Measurements from ENCODE around the gene LRRC32. TPM values are rescaled to one million over a fixed set of nuclear protein-coding genes. Genes with fewer than 3 reads are reported as not detected.
"Not testable (repeated sequence)": the region's sequence is repeated elsewhere in the genome, so short reads cannot be mapped to it uniquely, and the experiment has no call there.

LRRC32 gene
- total RNA-seq, 2 experiments from 2014 or later: 4.7 to 5.7 TPM

DNA sequence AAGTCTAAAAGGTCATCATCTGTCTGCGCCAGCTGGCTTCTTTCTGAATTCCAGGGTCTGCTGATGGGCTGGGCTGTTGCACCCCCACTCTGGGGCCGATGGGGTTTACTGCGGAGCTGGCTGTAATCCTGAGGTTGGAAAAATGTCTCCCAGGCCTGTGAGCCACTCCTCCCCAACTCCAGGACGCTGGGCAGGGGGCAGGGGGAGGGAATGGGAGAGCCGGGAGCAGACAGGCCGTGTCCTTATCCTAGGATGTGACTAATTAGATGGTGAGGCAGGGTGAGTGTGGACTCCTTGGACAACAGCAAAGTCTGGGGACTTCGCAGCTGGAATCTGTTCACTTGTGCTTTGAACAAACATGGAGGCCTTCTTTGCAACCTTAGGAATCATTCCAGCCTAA lies 48.7 kb downstream of the LRRC32 start:
- ATAC-seq (no peak), DNase-seq (no peak)
- ChIA-PET CTCF (no interaction called here), POLR2A (no interaction called here)
- Mint-ChIP-seq H3K27me3 (no peaks in the 10 kb centered on the region), H3K4me1 (peaks cover 2% of the 10 kb centered on the region), H3K9me3 (ENCODE audit: low read depth) (peaks cover 11% of the 10 kb centered on the region), H3K27ac (no peak overlapping the region), H3K4me3 (no peak overlapping the region), H3K36me3 (ENCODE audit: low read depth) (peaks cover 6% of the 10 kb centered on the region)
- intact Hi-C loops (cut with DNase I, micrococcal nuclease): no loop called here

DNA sequence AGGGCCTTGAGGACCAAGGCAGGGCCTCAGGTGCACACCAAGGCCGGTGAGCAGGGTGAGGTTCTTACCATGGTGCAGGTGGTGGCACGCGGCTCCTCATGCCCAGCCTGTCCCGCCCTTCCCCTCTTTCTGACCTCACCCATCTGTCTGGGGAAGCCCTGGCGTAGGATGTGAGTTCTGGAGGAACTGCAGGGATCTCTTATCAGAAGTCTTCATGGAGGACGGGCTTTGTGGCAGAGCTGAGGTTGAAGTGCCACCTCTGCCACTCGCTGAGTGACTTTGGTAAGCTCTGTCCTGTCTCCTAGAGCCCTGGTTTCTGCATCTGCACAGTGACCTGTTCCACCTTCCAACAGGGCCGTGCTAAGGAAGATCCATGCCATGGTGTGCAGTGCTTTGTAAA lies 49.1 kb downstream of the LRRC32 start:
- H3K27me3 Mint-ChIP-seq: no peaks in the 10 kb centered on the region
- ATAC-seq (no peak), DNase-seq (no peak)
- H3K9me3 Mint-ChIP-seq (ENCODE audit: low read depth): peaks cover 11% of the 10 kb centered on the region
- POLR2A ChIA-PET: no interaction called here
- intact Hi-C loops (cut with DNase I, micrococcal nuclease): no loop called here
- CTCF ChIA-PET: no interaction called here
- H3K36me3 Mint-ChIP-seq (ENCODE audit: low read depth): peaks cover 6% of the 10 kb centered on the region
- no peak overlapping the region for H3K27ac Mint-ChIP-seq
- H3K4me3 Mint-ChIP-seq: no peak overlapping the region
- H3K4me1 Mint-ChIP-seq: no peaks in the 10 kb centered on the region

DNA sequence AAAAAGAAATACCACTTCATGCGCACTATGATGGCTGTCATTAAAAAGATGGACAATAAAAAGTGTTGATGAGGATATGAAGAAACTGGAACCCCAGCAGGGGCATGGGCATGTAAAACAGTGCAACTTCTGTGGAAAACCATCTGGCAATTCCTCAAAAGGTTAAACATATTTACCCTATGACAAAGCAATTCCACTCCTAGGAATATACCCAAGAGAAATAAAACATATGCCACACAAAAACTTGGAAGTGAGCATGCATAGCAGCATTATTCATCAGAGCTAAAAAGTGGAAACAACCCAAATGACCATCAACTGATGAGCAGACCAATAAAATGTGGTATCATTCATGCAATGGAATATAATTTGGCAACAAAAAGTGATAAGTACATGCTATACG lies 50.1 kb downstream of the LRRC32 start:
- CTCF ChIA-PET: no interaction called here
- no peak overlapping the region for H3K27ac Mint-ChIP-seq
- peaks cover 9% of the 10 kb centered on the region for H3K9me3 Mint-ChIP-seq (ENCODE audit: low read depth)
- POLR2A ChIA-PET: no interaction called here
- H3K36me3 Mint-ChIP-seq (ENCODE audit: low read depth): peaks cover 1% of the 10 kb centered on the region
- H3K27me3 Mint-ChIP-seq: no peaks in the 10 kb centered on the region
- ATAC-seq: no peak
- no peak overlapping the region for H3K4me3 Mint-ChIP-seq
- intact Hi-C loops (cut with DNase I, micrococcal nuclease): no loop called here
- DNase-seq: no peak
- no peaks in the 10 kb centered on the region for H3K4me1 Mint-ChIP-seq

DNA sequence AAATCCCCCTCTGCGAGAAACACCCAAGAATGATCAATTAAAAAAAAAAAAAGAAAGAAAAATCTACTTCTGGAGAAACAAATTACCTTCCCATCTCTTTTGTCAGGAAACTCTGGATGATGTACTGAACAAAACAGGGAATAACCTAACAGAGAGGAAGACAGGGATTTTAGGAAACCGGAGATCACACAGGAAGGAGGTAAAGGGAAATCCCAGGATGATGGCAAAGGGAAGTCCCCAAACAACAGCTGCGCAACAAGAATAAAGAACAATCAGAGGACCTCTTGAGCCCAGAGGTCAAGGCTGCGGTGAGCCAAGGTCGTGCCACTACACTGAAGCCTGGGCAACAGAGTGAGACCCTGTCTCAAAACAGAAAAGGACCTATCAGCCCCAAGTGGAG lies 50.7 kb downstream of the LRRC32 start:
- H3K4me1 Mint-ChIP-seq; POLR2A ChIA-PET; intact Hi-C loops (cut with DNase I, micrococcal nuclease); H3K9me3 Mint-ChIP-seq (ENCODE audit: low read depth); ATAC-seq; H3K27ac Mint-ChIP-seq; H3K36me3 Mint-ChIP-seq (ENCODE audit: low read depth); DNase-seq; CTCF ChIA-PET; H3K4me3 Mint-ChIP-seq; H3K27me3 Mint-ChIP-seq: not testable (repeated sequence)

DNA sequence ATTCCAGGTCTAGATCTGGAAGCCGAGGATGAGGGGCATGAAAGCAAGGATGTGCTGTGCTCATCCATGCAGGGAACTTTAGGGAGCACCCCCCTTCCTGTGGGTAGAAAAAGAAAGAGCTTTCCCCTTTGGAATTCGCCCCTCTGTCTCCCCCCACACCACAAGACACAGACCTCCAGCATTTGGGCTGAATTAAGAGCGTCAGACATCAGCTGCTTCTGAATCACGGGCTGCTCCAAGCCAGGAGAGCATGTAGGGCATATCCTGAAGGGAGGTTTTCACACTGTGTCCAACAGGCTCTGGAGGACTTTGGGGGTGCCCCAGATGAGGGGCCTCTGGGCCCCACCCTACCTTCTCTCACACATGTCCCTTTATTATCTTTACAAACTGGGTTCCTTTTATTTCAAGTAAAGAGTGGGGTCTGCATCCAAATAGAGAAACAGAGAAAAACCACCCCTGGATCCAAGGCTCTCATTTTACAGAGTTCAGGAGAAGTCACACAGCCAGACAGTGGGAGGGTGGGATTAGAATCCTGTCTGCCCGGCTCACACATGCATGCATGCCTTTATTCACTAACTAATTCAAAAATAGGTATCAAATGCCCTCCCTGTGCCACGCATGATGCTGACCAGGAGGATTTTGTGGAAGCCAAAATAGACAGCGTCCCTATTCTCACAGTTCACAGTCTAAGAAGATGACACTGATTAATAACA lies 52.8 kb downstream of the LRRC32 start:
- intact Hi-C loops (cut with DNase I, micrococcal nuclease): no loop called here
- Mint-ChIP-seq H3K4me1 (no peaks in the 10 kb centered on the region), H3K4me3 (no peak overlapping the region), H3K9me3 (ENCODE audit: low read depth) (peaks cover 5% of the 10 kb centered on the region), H3K27me3 (no peaks in the 10 kb centered on the region), H3K36me3 (ENCODE audit: low read depth) (no peaks in the 10 kb centered on the region), H3K27ac (no peak overlapping the region)
- ChIA-PET POLR2A (no interaction called here), CTCF (no interaction called here)
- DNase-seq (no peak), ATAC-seq (no peak)

DNA sequence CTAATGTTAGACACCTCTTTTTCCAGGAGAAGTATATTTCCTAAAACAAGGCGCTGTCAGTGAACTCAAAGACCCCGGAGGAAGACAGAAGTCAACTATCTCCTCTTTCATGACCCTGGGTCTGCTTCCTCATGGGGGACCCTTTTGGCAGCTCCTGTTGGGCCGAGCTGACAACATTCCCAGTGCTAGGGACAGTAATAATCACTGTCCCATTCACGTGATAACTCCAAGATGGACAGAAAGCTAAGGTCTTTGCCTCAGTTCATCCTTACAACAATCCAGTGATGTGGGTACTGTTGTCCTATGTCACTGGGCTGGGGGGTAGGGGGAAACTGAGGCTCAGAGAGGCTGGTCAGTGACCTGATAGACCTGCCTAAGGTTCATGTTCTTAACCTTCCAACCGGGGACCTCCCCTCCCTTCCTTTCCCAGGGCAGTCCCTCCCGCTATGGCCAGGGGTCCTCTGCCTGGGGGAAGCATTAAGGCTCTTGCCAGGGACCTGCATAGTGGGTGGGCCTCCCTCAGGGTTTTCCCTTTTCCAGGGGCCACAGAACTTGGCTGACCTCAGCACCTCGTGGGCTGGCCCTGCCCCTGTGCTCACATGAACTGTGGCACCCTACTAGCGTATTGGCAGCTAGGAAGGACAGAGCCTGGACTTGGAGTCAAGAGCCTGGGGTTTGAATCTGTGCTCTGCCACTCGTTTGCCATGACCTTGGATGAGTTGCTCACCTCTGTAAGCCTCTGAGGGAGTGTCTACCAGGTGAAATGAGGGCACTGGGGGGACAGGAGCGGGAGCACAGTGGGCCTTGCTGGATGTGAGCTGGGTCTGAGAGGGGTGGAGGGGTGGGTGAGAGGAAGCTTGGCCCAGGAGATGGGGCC lies 53.6 kb downstream of the LRRC32 start:
- Mint-ChIP-seq H3K27me3 (no peaks in the 10 kb centered on the region), H3K9me3 (ENCODE audit: low read depth) (peaks cover 5% of the 10 kb centered on the region), H3K4me3 (no peak overlapping the region), H3K36me3 (ENCODE audit: low read depth) (no peaks in the 10 kb centered on the region), H3K27ac (no peak overlapping the region), H3K4me1 (no peaks in the 10 kb centered on the region)
- no peak for DNase-seq
- ChIA-PET CTCF (no interaction called here), POLR2A (no interaction called here)
- no peak for ATAC-seq
- intact Hi-C loops (cut with DNase I, micrococcal nuclease): no loop called here

DNA sequence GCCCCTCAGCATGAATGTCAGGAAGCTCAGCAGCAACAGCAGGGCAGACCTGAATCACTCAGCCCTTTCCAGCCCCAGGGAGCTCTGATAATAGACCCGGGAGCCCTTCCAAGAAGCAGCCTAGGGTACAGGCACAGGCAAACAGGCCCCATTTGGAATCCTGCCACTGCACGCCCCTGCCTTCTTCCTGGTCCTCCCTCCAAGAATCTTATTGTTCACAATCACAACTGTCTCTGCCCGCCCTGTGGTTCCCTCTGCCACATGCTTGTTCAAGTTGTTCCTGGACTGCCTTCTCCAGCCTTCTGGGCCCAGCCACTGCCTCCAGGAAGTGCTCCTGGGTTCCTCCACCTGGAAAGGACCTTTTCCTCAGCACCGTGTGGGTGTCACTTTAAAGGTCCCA lies 54.6 kb downstream of the LRRC32 start:
- peaks cover 5% of the 10 kb centered on the region for H3K9me3 Mint-ChIP-seq (ENCODE audit: low read depth)
- no peak for ATAC-seq
- ChIA-PET CTCF (no interaction called here), POLR2A (no interaction called here)
- DNase-seq: no peak
- intact Hi-C loops (cut with DNase I, micrococcal nuclease): no loop called here
- H3K36me3 Mint-ChIP-seq (ENCODE audit: low read depth): no peaks in the 10 kb centered on the region
- H3K4me1 Mint-ChIP-seq: no peaks in the 10 kb centered on the region
- no peak overlapping the region for H3K4me3 Mint-ChIP-seq
- no peak overlapping the region for H3K27ac Mint-ChIP-seq
- H3K27me3 Mint-ChIP-seq: no peaks in the 10 kb centered on the region

DNA sequence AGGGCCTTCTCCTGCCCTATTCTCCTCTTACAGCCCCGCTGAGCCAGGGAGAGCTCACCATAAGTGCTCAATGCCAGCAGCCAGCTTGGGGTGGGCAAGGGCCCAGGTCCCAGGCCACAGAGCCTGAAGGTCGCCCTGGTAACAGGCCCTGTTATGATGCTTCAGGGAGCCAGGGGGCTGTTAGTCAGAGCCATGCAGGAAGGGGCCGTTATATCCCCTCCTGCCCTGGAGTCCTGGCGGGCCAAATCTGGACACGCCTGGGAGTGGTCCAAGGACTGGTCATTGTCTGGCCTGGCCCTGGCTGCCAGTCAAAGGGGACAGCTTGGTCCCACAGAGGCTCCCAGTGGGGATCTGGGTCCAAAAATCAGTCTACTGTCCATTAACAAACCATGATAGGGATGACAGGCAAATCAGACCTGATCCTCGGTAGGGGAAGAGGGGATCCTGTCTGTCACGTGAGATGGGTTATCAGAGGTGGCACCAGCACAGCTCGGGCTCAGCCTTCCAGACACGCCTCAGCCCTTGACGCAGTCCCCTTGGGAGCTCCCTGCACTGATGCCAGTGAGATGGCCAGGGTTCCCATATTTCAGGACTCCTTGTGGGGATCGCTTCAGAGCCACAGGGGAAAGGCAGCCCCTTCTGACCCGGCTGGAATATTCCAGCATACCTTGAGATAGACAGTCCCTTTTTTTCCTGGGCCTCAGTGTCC lies 55.9 kb downstream of the LRRC32 start:
- DNase-seq (no peak), ATAC-seq (no peak)
- Mint-ChIP-seq H3K36me3 (ENCODE audit: low read depth) (no peaks in the 10 kb centered on the region), H3K27ac (no peak overlapping the region), H3K4me1 (no peaks in the 10 kb centered on the region), H3K27me3 (no peaks in the 10 kb centered on the region), H3K9me3 (ENCODE audit: low read depth) (peaks cover 5% of the 10 kb centered on the region), H3K4me3 (no peak overlapping the region)
- POLR2A ChIA-PET: no interaction called here
- CTCF ChIA-PET: interaction anchor here (0.6 kb wide), 1 partner anchor 83 kb away, joined by 4 read pairs; no protein-coding TSS in a partner anchor
- intact Hi-C loops (cut with DNase I, micrococcal nuclease): no loop called here

DNA sequence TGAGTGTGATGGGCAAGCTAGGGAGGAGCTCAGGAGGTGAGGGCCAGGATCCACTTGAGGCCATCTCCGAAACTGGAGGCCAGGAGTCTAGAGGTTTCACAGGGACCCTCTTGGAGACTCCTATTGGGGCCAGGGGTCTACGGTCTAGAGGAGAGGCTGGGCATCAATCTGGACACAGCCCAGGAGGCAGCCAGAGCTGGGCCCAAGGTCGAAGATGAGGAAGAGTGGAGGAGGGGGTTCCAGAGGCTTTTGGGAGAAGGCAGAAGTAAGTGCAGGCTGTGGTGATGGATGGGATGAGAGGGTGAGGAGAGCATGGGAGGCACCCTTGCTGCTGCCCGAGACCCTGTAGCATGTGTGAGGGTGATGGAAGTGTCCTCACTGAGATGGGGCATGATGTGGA lies 56.6 kb downstream of the LRRC32 start:
- ATAC-seq (no peak), DNase-seq (no peak)
- intact Hi-C loops (cut with DNase I, micrococcal nuclease): no loop called here
- H3K36me3 Mint-ChIP-seq (ENCODE audit: low read depth): no peaks in the 10 kb centered on the region
- H3K4me1 Mint-ChIP-seq: no peaks in the 10 kb centered on the region
- H3K9me3 Mint-ChIP-seq (ENCODE audit: low read depth): peaks cover 5% of the 10 kb centered on the region
- H3K27me3 Mint-ChIP-seq: no peaks in the 10 kb centered on the region
- POLR2A ChIA-PET: no interaction called here
- H3K27ac Mint-ChIP-seq: no peak overlapping the region
- no peak overlapping the region for H3K4me3 Mint-ChIP-seq
- CTCF ChIA-PET: interaction anchor here (0.6 to 0.8 kb wide), 2 partner anchors 14 to 82 kb away, joined by 3 to 4 read pairs; no protein-coding TSS in a partner anchor

DNA sequence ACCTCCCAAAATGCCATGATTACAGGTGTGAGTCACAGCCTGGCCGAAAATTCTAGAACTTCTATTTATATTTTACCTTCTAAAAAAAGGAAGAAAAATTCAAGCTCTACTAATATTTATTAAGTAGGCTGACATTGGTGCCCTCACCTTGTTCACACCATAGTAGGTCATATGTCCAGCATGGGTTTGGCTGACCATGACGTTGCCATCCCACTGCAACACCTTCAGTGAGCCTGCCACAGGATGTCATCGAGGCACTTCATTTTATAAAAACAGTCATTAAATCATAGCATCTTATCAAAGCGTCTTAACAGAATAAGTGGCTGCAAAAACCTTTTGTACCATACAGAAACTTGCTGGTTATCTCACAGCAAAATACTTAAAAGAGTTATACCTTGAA lies 58.3 kb downstream of the LRRC32 start:
- Mint-ChIP-seq H3K36me3 (ENCODE audit: low read depth) (no peaks in the 10 kb centered on the region), H3K4me3 (no peak overlapping the region), H3K27ac (no peak overlapping the region), H3K9me3 (ENCODE audit: low read depth) (no peaks in the 10 kb centered on the region), H3K4me1 (no peaks in the 10 kb centered on the region), H3K27me3 (no peaks in the 10 kb centered on the region)
- intact Hi-C loops (cut with DNase I, micrococcal nuclease): no loop called here
- CTCF ChIA-PET: interaction anchor here (0.9 to 1.3 kb wide), 2 partner anchors 13 to 61 kb away, joined by 3 to 4 read pairs; no protein-coding TSS in a partner anchor
- POLR2A ChIA-PET: no interaction called here
- ATAC-seq: no peak
- no peak for DNase-seq

DNA sequence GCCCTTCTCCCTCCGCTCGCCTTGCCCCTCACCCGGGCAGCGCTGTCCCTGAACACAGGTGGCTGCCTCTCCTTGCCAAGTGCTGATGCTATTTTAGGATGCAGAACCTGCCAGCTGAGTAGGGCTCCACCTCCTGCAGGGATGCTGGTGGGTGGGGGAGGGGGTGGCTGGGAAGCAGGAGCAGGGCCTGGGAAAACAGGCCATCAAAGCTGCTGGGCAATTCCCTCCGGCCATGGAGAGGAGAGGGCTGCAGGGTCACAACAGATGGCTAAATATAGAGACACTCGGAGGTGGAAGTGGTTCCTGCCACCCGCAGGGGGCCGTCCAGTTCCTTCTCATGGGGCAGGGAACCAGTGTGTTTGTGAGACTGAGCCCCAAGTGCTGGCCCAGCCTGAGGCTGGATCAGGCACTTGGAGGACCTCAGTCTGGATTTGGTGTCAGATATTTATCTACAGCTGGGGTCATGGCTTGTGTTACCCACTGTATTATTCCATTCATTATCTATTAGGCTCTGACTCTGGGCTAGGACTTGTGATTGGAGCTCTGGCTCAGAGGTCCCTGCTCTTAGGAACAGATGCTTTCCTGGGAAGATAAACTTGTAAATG lies 59.6 kb downstream of the LRRC32 start:
- H3K27me3 Mint-ChIP-seq: no peaks in the 10 kb centered on the region
- intact Hi-C loops (cut with DNase I, micrococcal nuclease): no loop called here
- H3K4me1 Mint-ChIP-seq: no peaks in the 10 kb centered on the region

More for the DNA sequence above, 59.6 kb downstream of the LRRC32 start:
- no peak overlapping the region for H3K27ac Mint-ChIP-seq
- DNase-seq: no peak
- H3K4me3 Mint-ChIP-seq: no peak overlapping the region
- H3K36me3 Mint-ChIP-seq (ENCODE audit: low read depth): no peaks in the 10 kb centered on the region
- ATAC-seq: no peak
- ChIA-PET CTCF (interaction anchor here (0.7 to 1.3 kb wide), 2 partner anchors 12 to 111 kb away, joined by 4 read pairs; no protein-coding TSS in a partner anchor), POLR2A (no interaction called here)
- no peaks in the 10 kb centered on the region for H3K9me3 Mint-ChIP-seq (ENCODE audit: low read depth)

All from activated CD4-positive, alpha-beta T cell treated with anti-CD3 and anti-CD28 coated beads for 36 hours (primary cell).